Dendritic cell treated with granulocyte-macrophage colony-stimulating factor and Interleukin-4, amounts not matched to agents 40 ng/mL and 50 ng/mL, for 4 days (primary cell): ENCODE data around the gene LRIG2.
A peak's percentile ranks its signal among the peaks of the same experiment; 100 is the strongest.
"Not testable (repeated sequence)": the region's sequence is repeated elsewhere in the genome, so short reads cannot be mapped to it uniquely, and the experiment has no call there.

Experiments used
- H3K27ac Mint-ChIP-seq: one replicate; pipeline ENCODE4 v1.8.0; 2022; ENCODE audit warnings: mild to moderate bottlenecking, mixed read lengths
- H3K27me3 Mint-ChIP-seq: one replicate; pipeline ENCODE4 v1.8.0; 2022; ENCODE audit warnings: mild to moderate bottlenecking, mixed read lengths
- H3K36me3 Mint-ChIP-seq: one replicate; pipeline ENCODE4 v1.8.0; 2022; ENCODE audit warnings: low read depth, mixed read lengths
- H3K4me1 Mint-ChIP-seq: one replicate; pipeline ENCODE4 v1.8.0; 2022; ENCODE audit warnings: low read depth, mixed read lengths
- H3K4me3 Mint-ChIP-seq: one replicate; pipeline ENCODE4 v1.8.0; 2022; ENCODE audit warnings: mild to moderate bottlenecking, moderate library complexity, mixed read lengths
- H3K9me3 Mint-ChIP-seq: one replicate; pipeline ENCODE4 v1.8.0; 2022; ENCODE audit warnings: mixed read lengths
- intact Hi-C: fragments of 100-400 bp; cut with micrococcal nuclease; formaldehyde crosslinking; loops from one replicate; pipeline ENCODE4 v1.15.0; 2022

LRIG2 gene

GRCh38 chr1:113043144-113043488, 29.9 kb upstream of the LRIG2 start:
- H3K9me3 Mint-ChIP-seq, H3K36me3 Mint-ChIP-seq, H3K27me3 Mint-ChIP-seq, H3K4me3 Mint-ChIP-seq: not testable (repeated sequence)
- Mint-ChIP-seq H3K27ac (peak overlapping the region; percentile 80), H3K4me1 (peaks cover 42% of the 10 kb centered on the region)
- intact Hi-C loops: loop anchor here (2.0 kb wide), 2 partner anchors 86 to 324 kb away; partner anchors contain the start of gene SLC16A1

- Mint-ChIP-seq H3K36me3 (no peaks in the 10 kb centered on the region), H3K4me1 (peaks cover 42% of the 10 kb centered on the region), H3K27ac (peak overlapping the region; percentile 61), H3K27me3 (no peaks in the 10 kb centered on the region), H3K9me3 (no peaks in the 10 kb centered on the region), H3K4me3 (no peak overlapping the region)
- intact Hi-C loops: no loop called here
Observed at GRCh38 chr1:113046569-113046968, 26.4 kb upstream of the LRIG2 start.

GRCh38 chr1:113048064-113048463, 24.9 kb upstream of the LRIG2 start:
- intact Hi-C loops: no loop called here
- no peak overlapping the region for H3K4me3 Mint-ChIP-seq
- no peaks in the 10 kb centered on the region for H3K36me3 Mint-ChIP-seq
- peaks cover 32% of the 10 kb centered on the region for H3K4me1 Mint-ChIP-seq
- no peaks in the 10 kb centered on the region for H3K27me3 Mint-ChIP-seq
- no peaks in the 10 kb centered on the region for H3K9me3 Mint-ChIP-seq
- no peak overlapping the region for H3K27ac Mint-ChIP-seq

GRCh38 chr1:113053344-113054126, 19.5 kb upstream of the LRIG2 start:
- no peaks in the 10 kb centered on the region for H3K27me3 Mint-ChIP-seq
- H3K4me1 Mint-ChIP-seq: peaks cover 13% of the 10 kb centered on the region
- H3K36me3 Mint-ChIP-seq: no peaks in the 10 kb centered on the region
- intact Hi-C loops: no loop called here
- no peak overlapping the region for H3K27ac Mint-ChIP-seq
- no peaks in the 10 kb centered on the region for H3K9me3 Mint-ChIP-seq
- H3K4me3 Mint-ChIP-seq: no peak overlapping the region

GRCh38 chr1:113055570-113055969, 17.4 kb upstream of the LRIG2 start:
- H3K9me3 Mint-ChIP-seq: no peaks in the 10 kb centered on the region
- no peak overlapping the region for H3K27ac Mint-ChIP-seq
- H3K4me3 Mint-ChIP-seq: no peak overlapping the region
- no peaks in the 10 kb centered on the region for H3K36me3 Mint-ChIP-seq
- intact Hi-C loops: no loop called here
- H3K27me3 Mint-ChIP-seq: no peaks in the 10 kb centered on the region
- H3K4me1 Mint-ChIP-seq: peaks cover 13% of the 10 kb centered on the region

- Mint-ChIP-seq H3K9me3 (no peaks in the 10 kb centered on the region), H3K27ac (no peak overlapping the region), H3K36me3 (no peaks in the 10 kb centered on the region), H3K4me3 (no peak overlapping the region), H3K4me1 (peaks cover 13% of the 10 kb centered on the region), H3K27me3 (no peaks in the 10 kb centered on the region)
- intact Hi-C loops: no loop called here
Observed at GRCh38 chr1:113057006-113057405, 16.0 kb upstream of the LRIG2 start.

- Mint-ChIP-seq H3K4me3 (no peak overlapping the region), H3K36me3 (no peaks in the 10 kb centered on the region), H3K27me3 (peaks cover 2% of the 10 kb centered on the region), H3K9me3 (no peaks in the 10 kb centered on the region), H3K4me1 (peaks cover 6% of the 10 kb centered on the region), H3K27ac (no peak overlapping the region)
- intact Hi-C loops: no loop called here
Observed at GRCh38 chr1:113058941-113059706, 13.9 kb upstream of the LRIG2 start.

GRCh38 chr1:113063456-113063855, 9.5 kb upstream of the LRIG2 start:
- H3K4me3 Mint-ChIP-seq: not testable (repeated sequence)

GRCh38 chr1:113072141-113072756, 749 bp upstream of the LRIG2 start:
- intact Hi-C loops: loop anchor here (2.0 to 5.0 kb wide), 2 partner anchors 115 to 357 kb away; partner anchors contain the start of genes PPM1J and SLC16A1
- Mint-ChIP-seq H3K27ac (peak overlapping the region; percentile 96), H3K9me3 (no peaks in the 10 kb centered on the region), H3K27me3 (no peaks in the 10 kb centered on the region), H3K4me3 (peak overlapping the region; percentile 92), H3K36me3 (peaks cover 35% of the 10 kb centered on the region), H3K4me1 (peaks cover 26% of the 10 kb centered on the region)

More at GRCh38 chr1:113063456-113063855, 9.5 kb upstream of the LRIG2 start:
- intact Hi-C loops, H3K27ac Mint-ChIP-seq, H3K4me1 Mint-ChIP-seq, H3K27me3 Mint-ChIP-seq, H3K9me3 Mint-ChIP-seq, H3K36me3 Mint-ChIP-seq: not testable (repeated sequence)

- no peaks in the 10 kb centered on the region for H3K27me3 Mint-ChIP-seq
- H3K4me1 Mint-ChIP-seq: peaks cover 26% of the 10 kb centered on the region
- H3K27ac Mint-ChIP-seq: peak overlapping the region; percentile 96
- no peaks in the 10 kb centered on the region for H3K9me3 Mint-ChIP-seq
- peak overlapping the region; percentile 92 for H3K4me3 Mint-ChIP-seq
- H3K36me3 Mint-ChIP-seq: peaks cover 45% of the 10 kb centered on the region
- intact Hi-C loops: loop anchor here (2.0 to 5.0 kb wide), 2 partner anchors 116 to 359 kb away; partner anchors contain the start of genes PPM1J and SLC16A1
Observed at GRCh38 chr1:113073479-113073950, 517 bp downstream of the LRIG2 start.

- intact Hi-C loops: loop anchor here (5.0 kb wide), 1 partner anchor 117 kb away; the partner anchor contains the start of gene SLC16A1
- peak overlapping the region; percentile 92 for H3K4me3 Mint-ChIP-seq
- no peaks in the 10 kb centered on the region for H3K27me3 Mint-ChIP-seq
Observed at GRCh38 chr1:113074237-113074636, 1.2 kb downstream of the LRIG2 start.

GRCh38 chr1:113077978-113078377, 5.0 kb downstream of the LRIG2 start:
- peaks cover 21% of the 10 kb centered on the region for H3K4me1 Mint-ChIP-seq
- H3K4me3 Mint-ChIP-seq, intact Hi-C loops, H3K9me3 Mint-ChIP-seq, H3K27ac Mint-ChIP-seq, H3K27me3 Mint-ChIP-seq: not testable (repeated sequence)
- peaks cover 74% of the 10 kb centered on the region for H3K36me3 Mint-ChIP-seq

More at GRCh38 chr1:113074237-113074636, 1.2 kb downstream of the LRIG2 start:
- Mint-ChIP-seq H3K36me3 (peaks cover 52% of the 10 kb centered on the region), H3K4me1 (peaks cover 26% of the 10 kb centered on the region), H3K9me3 (no peaks in the 10 kb centered on the region), H3K27ac (peak overlapping the region; percentile 96)

GRCh38 chr1:113086541-113086940, 13.5 kb downstream of the LRIG2 start:
- no peaks in the 10 kb centered on the region for H3K9me3 Mint-ChIP-seq
- H3K4me1 Mint-ChIP-seq: no peaks in the 10 kb centered on the region
- peaks cover 32% of the 10 kb centered on the region for H3K36me3 Mint-ChIP-seq
- H3K4me3 Mint-ChIP-seq: no peak overlapping the region
- intact Hi-C loops: no loop called here
- H3K27me3 Mint-ChIP-seq: no peaks in the 10 kb centered on the region
- no peak overlapping the region for H3K27ac Mint-ChIP-seq

- Mint-ChIP-seq H3K4me3 (no peak overlapping the region), H3K27me3 (no peaks in the 10 kb centered on the region), H3K4me1 (no peaks in the 10 kb centered on the region), H3K27ac (no peak overlapping the region), H3K36me3 (peaks cover 24% of the 10 kb centered on the region), H3K9me3 (no peaks in the 10 kb centered on the region)
- intact Hi-C loops: no loop called here
Observed at GRCh38 chr1:113088972-113089371, 16.0 kb downstream of the LRIG2 start.
